HepG2 (cell line): Measurements from ENCODE around the gene SH3BP5. TPM values are rescaled to one million over a fixed set of nuclear protein-coding genes. Genes with fewer than 3 reads are reported as not detected.

Experiments
- ATAC-seq: fragments of 200-7000 bp; cut with Tn5 transposase; 3 replicates; pipeline ENCODE4 v1.9.1; 2020; ENCODE audit warnings: mild to moderate bottlenecking, moderate library complexity
- BruUV-seq: library from RNA; stranded (reverse); fragments of 400-500 nt; replicated peaks from 2 replicates; lab custom pipeline; 2021; lab: Mats Ljungman, UMichigan
- CTCF ChIA-PET: fragments of 300-600 bp; formaldehyde crosslinking; extraction: SDS; loops from one replicate; lab custom pipeline; 2021; ENCODE audit warnings: low total read pairs, inconsistent platforms, low intra/inter-chr PET ratio; lab: Yijun Ruan, JAX
- POLR2A ChIA-PET: fragments of 350-600 bp; sonication (Branson Sonifier 250); formaldehyde crosslinking; loops from one replicate; lab custom pipeline; 2020; ENCODE audit warnings: antibody characterized with exemption, inconsistent platforms; lab: Yijun Ruan, JAX
- DNase-seq: peaks from one replicate; pipeline ENCODE4 v3.0.0-alpha.2; 2015; ENCODE audit warnings: low spot score
- FAIRE-seq: peaks from 3 replicates; lab custom pipeline; 2011; peaks lifted over from hg19 to GRCh38; lab: Jason Lieb, UNC
- H2AFZ ChIP-seq: one replicate; pipeline ENCODE4 v1.6.1; 2011; ENCODE audit warnings: low read length, inconsistent platforms
- H3K27ac ChIP-seq: fragments of 300-600 bp; 3 replicates; pipeline ENCODE4 v1.8.0; 2011; ENCODE audit warnings: mixed run types, mild to moderate bottlenecking, mixed read lengths, low read length, inconsistent platforms; ENCODE audit not compliant: insufficient read depth; ENCODE audit errors: extremely low read length
- H3K27me3 ChIP-seq, 2 experiments: fragments of 200-600 bp in 1 of 2; 2 replicates in 1 of 2; 3 replicates in 1 of 2; pipeline versions ENCODE4 v1.6.0 to v1.8.0; 2011; ENCODE audit warnings: low read length in 2 of 2, mild to moderate bottlenecking in 2 of 2, moderate library complexity in 2 of 2, inconsistent platforms in 1 of 2; ENCODE audit not compliant: insufficient read depth in 2 of 2, control insufficient read depth in 1 of 2
- H3K36me3 ChIP-seq, 2 experiments: fragments of 200-600 bp in 1 of 2; replicated peaks in 1 of 2; 2 replicates in 1 of 2; 3 replicates in 1 of 2; pipeline versions ENCODE4 v1.5.1 to v1.8.0; 2011; ENCODE audit warnings: low read length in 2 of 2, inconsistent platforms in 1 of 2; ENCODE audit not compliant: insufficient read depth in 2 of 2, control insufficient read depth in 1 of 2
- H3K4me1 ChIP-seq: 2 replicates; pipeline ENCODE4 v1.5.1; 2012; ENCODE audit warnings: low read length, inconsistent platforms; ENCODE audit not compliant: insufficient read depth
- H3K4me2 ChIP-seq: 2 replicates; pipeline ENCODE4 v1.6.0; 2011; ENCODE audit warnings: low read depth, low read length, inconsistent platforms
- H3K4me3 ChIP-seq, 3 experiments: fragments of 200-600 bp in 1 of 3; sonication (generic), shearing (Covaris generic) in 1 of 3; replicated peaks in 1 of 3; 2 replicates each; pipeline ENCODE4 v1.5.1; 2011 to 2016; ENCODE audit warnings: low read length in 3 of 3, inconsistent platforms in 2 of 3, low read depth in 2 of 3, mild to moderate bottlenecking in 2 of 3, control low read depth in 1 of 3, mixed read lengths in 1 of 3; ENCODE audit not compliant: insufficient read depth in 1 of 3
- H3K79me2 ChIP-seq: one replicate; pipeline ENCODE4 v1.6.1; 2011; ENCODE audit warnings: low read length, inconsistent platforms; ENCODE audit not compliant: insufficient read depth
- H3K9ac ChIP-seq: 2 replicates; pipeline ENCODE4 v1.6.0; 2011; ENCODE audit warnings: mild to moderate bottlenecking, low read depth, low read length, inconsistent platforms; ENCODE audit not compliant: insufficient read depth
- H3K9me3 ChIP-seq: 2 replicates; pipeline ENCODE4 v1.5.1; 2012; ENCODE audit warnings: mild to moderate bottlenecking, low read length
- H4K20me1 ChIP-seq: 2 replicates; pipeline ENCODE4 v1.6.0; 2011; ENCODE audit warnings: inconsistent platforms, mild to moderate bottlenecking, low read length, moderate library complexity; ENCODE audit not compliant: insufficient read depth
- FOSL1 ChIP-seq: sonication (generic); formaldehyde crosslinking; IDR thresholded peaks from 2 replicates; pipeline ENCODE4 v1.9.0; 2021; ENCODE audit warnings: missing genetic modification reagents, borderline replicate concordance
- GTF3A ChIP-seq: sonication (generic); formaldehyde crosslinking; conservative IDR thresholded peaks from 2 replicates; pipeline ENCODE4 v1.4.0; 2020; ENCODE audit warnings: mild to moderate bottlenecking, missing genetic modification reagents
- HMG20B ChIP-seq: conservative IDR thresholded peaks from 2 replicates; pipeline ENCODE4 v1.6.1; 2016; ENCODE audit warnings: missing genetic modification reagents, missing compliant biosample characterization
- PHB2 ChIP-seq: fragments of 450-650 bp; IDR thresholded peaks from 2 replicates; pipeline ENCODE4 v1.6.1; 2018; ENCODE audit not compliant: partially characterized antibody
- POLR2A ChIP-seq, 2 experiments: IDR thresholded peaks; 2 replicates each; pipeline ENCODE4 v1.6.1; 2011; ENCODE audit warnings: low read depth in 2 of 2, low read length in 2 of 2, mild to moderate bottlenecking in 1 of 2, moderate library complexity in 1 of 2; ENCODE audit not compliant: insufficient read depth in 1 of 2
- RAD21 ChIP-seq: fragments of 450-650 bp; formaldehyde crosslinking; IDR thresholded peaks from 2 replicates; pipeline ENCODE4 v1.5.0; 2020; ENCODE audit warnings: mild to moderate bottlenecking
- SUZ12 ChIP-seq: fragments of 150-350 bp; IDR thresholded peaks from 2 replicates; pipeline ENCODE4 v1.6.1; 2014; ENCODE audit warnings: low read depth, low read length
- SYNCRIP ChIP-seq: fragments of 200-400 bp; formaldehyde crosslinking; IDR thresholded peaks from 2 replicates; pipeline ENCODE4 v1.6.1; 2018; ENCODE audit warnings: mild to moderate bottlenecking, low read depth, low read length; ENCODE audit not compliant: insufficient read depth
- ZNF230 ChIP-seq: sonication (generic); formaldehyde crosslinking; IDR thresholded peaks from 2 replicates; pipeline ENCODE4 v1.4.0; 2020; ENCODE audit warnings: mild to moderate bottlenecking, missing genetic modification reagents
- ZNF710 ChIP-seq: sonication (generic); formaldehyde crosslinking; IDR thresholded peaks from 2 replicates; pipeline ENCODE4 v1.5.0; 2020; ENCODE audit warnings: mild to moderate bottlenecking, missing genetic modification reagents, borderline replicate concordance
- ZNF788 ChIP-seq: sonication (generic); formaldehyde crosslinking; IDR thresholded peaks from 2 replicates; pipeline ENCODE4 v1.5.0; 2020; ENCODE audit warnings: mild to moderate bottlenecking, missing genetic modification reagents, borderline replicate concordance
- WGBS: methylation state at CpG from one replicate; pipeline ENCODE4 v1.1.6; 2017; ENCODE audit warnings: low lambda C conversion rate; 5-methylcytosine and 5-hydroxymethylcytosine counted together
- in situ Hi-C: cut with HindIII; loops from 2 replicates; pipeline ENCODE4 v1.10.0; 2017; ENCODE audit warnings: low pct_unique_long_range_greater_than_20kb; ENCODE audit not compliant: extremely low pct_ligation_motif_present
- intact Hi-C: fragments of 100-400 bp; cut with micrococcal nuclease; formaldehyde crosslinking; loops from one replicate; pipeline ENCODE4 v1.10.0; 2022; ENCODE audit not compliant: unreplicated experiment
- polyA plus RNA-seq, 8 experiments: library from polyadenylated mRNA; depleted of rRNA in 3 of 8; stranded (reverse) in 7 of 8; unstranded in 1 of 8; fragments of >200 nt; fragmentation: Illumina TruSeq in 4 of 8; extraction: Trizol in 4 of 8; gene quantifications; 2 replicates each; pipeline versions ENCODE4 v1.2.1 to v1.2.3, GENCODE V29; 2011 to 2016; ENCODE audit warnings: low read depth in 4 of 8, missing spikeins in 1 of 8, mixed read lengths in 1 of 8; ENCODE audit not compliant: insufficient read depth in 1 of 8
- total RNA-seq, 5 experiments: library from RNA; depleted of rRNA; stranded (reverse); fragments of >200 nt; fragmentation: Illumina TruSeq; extraction: Trizol; gene quantifications; 2 replicates each; pipeline ENCODE4 v1.2.3, GENCODE V29; 2016; ENCODE audit warnings: low read depth in 1 of 5
- TF ChIP-seq, protein P1 (sequence below): sonication (generic); formaldehyde crosslinking; IDR thresholded peaks from 2 replicates; pipeline ENCODE4 v1.4.0; 2020; ENCODE audit warnings: missing genetic modification reagents

The SH3BP5 gene
- total and polyA plus RNA-seq, 2 of the 13 experiments (the other 11 are each of a cell fraction or from before 2014, with no cell fraction given) = 0.09 to 0.16 TPM

- BruUV-seq = no TSS peak
- Histone ChIP-seq H3K9ac (no peak overlapping the region), H3K4me1 (no peaks in the 10 kb centered on the region)
- intact Hi-C loops = loop anchor here (5.0 kb wide), 1 partner anchor 66 kb away; the partner anchor contains the start of gene SH3BP5
- TF ChIP-seq POLR2A (IDR thresholded peaks at IDR 0.05; ENCODE audit: insufficient read depth in 1 of 2, low read depth in 2 of 2, low read length in 2 of 2) (no peak), GTF3A (CRISPR knock-in tag) (no peak), HMG20B (CRISPR knock-in tag) (no peak), SYNCRIP (no peak)
- TF ChIP-seq, all 625 proteins: peak for 0
- 40% methylated on average over 13 of the region's 13 CpGs for WGBS
- no peak overlapping the region for H3K4me2 ChIP-seq
- H3K27ac ChIP-seq = no peak overlapping the region
- H4K20me1 ChIP-seq = no peaks in the 10 kb centered on the region
- in situ Hi-C loops = no loop called here
- H3K4me3 ChIP-seq = no peak overlapping the region
- H3K79me2 ChIP-seq = no peaks in the 10 kb centered on the region
- no peaks in the 10 kb centered on the region for H3K36me3 ChIP-seq
- POLR2A ChIA-PET = no interaction called here
- H3K9me3 ChIP-seq = no peaks in the 10 kb centered on the region
- CTCF ChIA-PET = interaction anchor here (1.6 to 1.8 kb wide), 2 partner anchors 111 to 291 kb away, joined by 5 to 16 read pairs; no protein-coding TSS in a partner anchor
- no peak overlapping the region for H2AFZ ChIP-seq
- no peaks in the 10 kb centered on the region; a peak in 1 of 5 replicates for H3K27me3 ChIP-seq
- ATAC-seq (no peak), FAIRE-seq (no peak), DNase-seq (no peak)
Observed at GRCh38 chr3:15266510-15267376, 65.6 kb downstream of the SH3BP5 start.

GRCh38 chr3:15265655-15266509 lies 66.5 kb downstream of the SH3BP5 start:
- FAIRE-seq = no peak
- H3K79me2 ChIP-seq = no peaks in the 10 kb centered on the region
- H4K20me1 ChIP-seq = no peaks in the 10 kb centered on the region
- H3K36me3 ChIP-seq = no peaks in the 10 kb centered on the region
- H3K9me3 ChIP-seq = no peaks in the 10 kb centered on the region
- ChIA-PET POLR2A (no interaction called here), CTCF (no interaction called here)
- peak; percentile 8; the same call in 2 of the 3 replicates for ATAC-seq
- H3K27me3 ChIP-seq = no peaks in the 10 kb centered on the region; a peak in 1 of 5 replicates
- intact Hi-C loops = loop anchor here (5.0 kb wide), 1 partner anchor 66 kb away; the partner anchor contains the start of gene SH3BP5
- H3K9ac ChIP-seq = no peak overlapping the region
- BruUV-seq = no TSS peak
- in situ Hi-C loops = no loop called here
- H3K27ac ChIP-seq = no peak overlapping the region
- 65% methylated on average over 17 of the region's 19 CpGs for WGBS
- H3K4me3 ChIP-seq = no peak overlapping the region
- no peak for DNase-seq
- no peaks in the 10 kb centered on the region for H3K4me1 ChIP-seq
- H3K4me2 ChIP-seq = no peak overlapping the region
- H2AFZ ChIP-seq = no peak overlapping the region
- TF ChIP-seq ZNF788 (CRISPR knock-in tag) = no peak
- no peak for TF ChIP-seq ZNF710 (CRISPR knock-in tag)
- TF ChIP-seq ZNF230 (CRISPR knock-in tag) = no peak
- no peak for TF ChIP-seq SUZ12
- no peak for TF ChIP-seq PHB2
- no peak for TF ChIP-seq FOSL1 (CRISPR knock-in tag)
- TF ChIP-seq, protein P1, sequence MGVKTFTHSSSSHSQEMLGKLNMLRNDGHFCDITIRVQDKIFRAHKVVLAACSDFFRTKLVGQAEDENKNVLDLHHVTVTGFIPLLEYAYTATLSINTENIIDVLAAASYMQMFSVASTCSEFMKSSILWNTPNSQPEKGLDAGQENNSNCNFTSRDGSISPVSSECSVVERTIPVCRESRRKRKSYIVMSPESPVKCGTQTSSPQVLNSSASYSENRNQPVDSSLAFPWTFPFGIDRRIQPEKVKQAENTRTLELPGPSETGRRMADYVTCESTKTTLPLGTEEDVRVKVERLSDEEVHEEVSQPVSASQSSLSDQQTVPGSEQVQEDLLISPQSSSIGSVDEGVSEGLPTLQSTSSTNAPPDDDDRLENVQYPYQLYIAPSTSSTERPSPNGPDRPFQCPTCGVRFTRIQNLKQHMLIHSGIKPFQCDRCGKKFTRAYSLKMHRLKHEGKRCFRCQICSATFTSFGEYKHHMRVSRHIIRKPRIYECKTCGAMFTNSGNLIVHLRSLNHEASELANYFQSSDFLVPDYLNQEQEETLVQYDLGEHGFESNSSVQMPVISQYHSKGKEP (CRISPR knock-in tag) = no peak
- no peak for TF ChIP-seq RAD21
